Cardiac muscle cell (in vitro differentiated cells and primary cell): Measurements from ENCODE around the gene KIAA0825. TPM values are rescaled to one million over a fixed set of nuclear protein-coding genes. Genes with fewer than 3 reads are reported as not detected.

Experiments used
- DNase-seq, 2 donors: peaks; one replicate each; pipeline versions ENCODE4 v3.0.0 to v3.0.0-alpha.2; 2010 to 2017; ENCODE audit warnings: low read depth in 1 of 2, low spot score in 1 of 2
- H3K27ac ChIP-seq: fragments of 200-600 bp; sonication (generic); 2 replicates; pipeline ENCODE4 v1.5.1; 2016
- H3K27me3 ChIP-seq: fragments of 200-600 bp; sonication (generic); 2 replicates; pipeline ENCODE4 v1.6.0; 2016; ENCODE audit warnings: control low read depth
- H3K36me3 ChIP-seq: fragments of 200-600 bp; sonication (generic); 2 replicates; pipeline ENCODE4 v1.5.1; 2016; ENCODE audit warnings: control low read depth
- H3K4me1 ChIP-seq: fragments of 200-600 bp; sonication (generic); 2 replicates; pipeline ENCODE4 v1.8.1; 2017; ENCODE audit warnings: low read depth, mild to moderate bottlenecking, mixed run types
- H3K4me3 ChIP-seq: fragments of 200-600 bp; sonication (generic); 2 replicates; pipeline ENCODE4 v1.5.1; 2016; ENCODE audit warnings: mild to moderate bottlenecking
- H3K9me3 ChIP-seq: fragments of 200-600 bp; sonication (generic); 2 replicates; pipeline ENCODE4 v1.5.1; 2017; ENCODE audit warnings: low read depth, mild to moderate bottlenecking, control low read depth
- CTCF ChIP-seq: IDR thresholded peaks from 2 replicates; pipeline ENCODE4 v1.5.1; 2012; ENCODE audit warnings: low read depth, mild to moderate bottlenecking, low read length
- polyA plus RNA-seq: library from polyadenylated mRNA; unstranded; fragments of >200 nt; fragmentation: Nextera tagmentation; extraction: Ambion mirVana; gene quantifications from 2 replicates; pipeline ENCODE4 v1.2.1, GENCODE V29; 2016
- total RNA-seq: library from RNA; depleted of rRNA; stranded (reverse); fragments of >200 nt; gene quantifications from 2 replicates; pipeline ENCODE4 v1.2.3, GENCODE V29; 2016

The KIAA0825 gene
- total and polyA plus RNA-seq, 2 experiments from 2014 or later, result 1.5 to 2.1 TPM

- TF ChIP-seq CTCF, result no peak
- H3K4me3 ChIP-seq, result no peak overlapping the region
- no peak for DNase-seq
Measured at GRCh38 chr5:94429566-94429965, 188.8 kb downstream of the KIAA0825 start.

DNA sequence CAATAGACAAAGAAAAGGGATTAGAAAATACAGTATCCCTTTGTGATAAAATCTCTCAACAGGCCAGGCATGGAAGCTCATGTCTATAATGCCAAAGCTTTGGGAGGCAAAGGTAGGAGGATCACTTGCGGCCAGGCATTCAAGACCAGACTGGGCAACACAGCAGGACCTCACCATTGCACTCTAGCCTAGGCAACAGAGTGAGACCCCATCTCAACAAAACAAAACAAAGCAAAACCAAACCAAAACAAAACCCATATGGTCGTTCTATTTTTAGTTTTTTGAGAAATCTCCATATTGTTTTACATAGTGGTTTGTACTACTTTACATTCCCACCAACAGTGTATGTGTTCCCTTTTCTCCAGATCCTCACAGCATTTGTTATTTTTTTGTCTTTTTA, 193.0 kb downstream of the KIAA0825 start:
- Histone ChIP-seq H3K9me3 (no peaks in the 10 kb centered on the region), H3K4me1 (no peaks in the 10 kb centered on the region), H3K36me3 (no peaks in the 10 kb centered on the region), H3K4me3 (no peak overlapping the region), H3K27me3 (no peaks in the 10 kb centered on the region), H3K27ac (no peak overlapping the region)
- no peak for TF ChIP-seq CTCF
- no peak for DNase-seq

More at GRCh38 chr5:94429566-94429965, 188.8 kb downstream of the KIAA0825 start:
- H3K36me3 ChIP-seq, result no peaks in the 10 kb centered on the region
- no peaks in the 10 kb centered on the region for H3K4me1 ChIP-seq
- no peaks in the 10 kb centered on the region for H3K27me3 ChIP-seq
- no peak overlapping the region for H3K27ac ChIP-seq
- H3K9me3 ChIP-seq, result no peaks in the 10 kb centered on the region

DNA sequence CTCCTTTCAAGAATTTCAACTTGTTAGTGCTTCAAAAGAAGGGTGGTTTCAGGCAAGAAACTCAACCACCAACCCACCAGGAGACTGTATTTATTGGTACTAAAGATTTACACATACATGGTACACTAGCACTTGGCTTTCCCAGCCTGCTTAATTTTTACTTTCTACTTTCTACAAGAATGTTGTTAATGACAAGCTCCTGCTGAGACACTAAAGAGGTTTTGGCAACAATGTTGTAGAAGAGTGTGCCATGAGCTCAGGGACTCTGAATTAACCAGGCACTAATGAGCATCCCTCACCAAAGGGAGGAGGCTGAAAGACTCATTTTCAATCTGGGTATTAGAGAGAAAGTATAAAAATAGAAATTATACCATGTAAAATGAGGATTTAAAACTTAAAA, 195.0 kb downstream of the KIAA0825 start:
- Histone ChIP-seq H3K4me3 (no peak overlapping the region), H3K9me3 (no peaks in the 10 kb centered on the region), H3K27ac (no peak overlapping the region), H3K4me1 (no peaks in the 10 kb centered on the region), H3K27me3 (no peaks in the 10 kb centered on the region), H3K36me3 (no peaks in the 10 kb centered on the region)
- TF ChIP-seq CTCF, result no peak
- no peak for DNase-seq

GRCh38 chr5:94422812-94423211, 195.6 kb downstream of the KIAA0825 start:
- Histone ChIP-seq H3K4me3 (no peak overlapping the region), H3K36me3 (no peaks in the 10 kb centered on the region), H3K27me3 (no peaks in the 10 kb centered on the region), H3K27ac (no peak overlapping the region), H3K9me3 (no peaks in the 10 kb centered on the region), H3K4me1 (no peaks in the 10 kb centered on the region)
- DNase-seq, result peak in 1 of 2 donors; percentile 44
- no peak for TF ChIP-seq CTCF

- TF ChIP-seq CTCF, result no peak
- Histone ChIP-seq H3K4me1 (no peaks in the 10 kb centered on the region), H3K4me3 (no peak overlapping the region), H3K27ac (no peak overlapping the region), H3K9me3 (no peaks in the 10 kb centered on the region), H3K36me3 (no peaks in the 10 kb centered on the region), H3K27me3 (no peaks in the 10 kb centered on the region)
- no peak for DNase-seq
Measured at GRCh38 chr5:94420885-94421284, 197.5 kb downstream of the KIAA0825 start.

DNA sequence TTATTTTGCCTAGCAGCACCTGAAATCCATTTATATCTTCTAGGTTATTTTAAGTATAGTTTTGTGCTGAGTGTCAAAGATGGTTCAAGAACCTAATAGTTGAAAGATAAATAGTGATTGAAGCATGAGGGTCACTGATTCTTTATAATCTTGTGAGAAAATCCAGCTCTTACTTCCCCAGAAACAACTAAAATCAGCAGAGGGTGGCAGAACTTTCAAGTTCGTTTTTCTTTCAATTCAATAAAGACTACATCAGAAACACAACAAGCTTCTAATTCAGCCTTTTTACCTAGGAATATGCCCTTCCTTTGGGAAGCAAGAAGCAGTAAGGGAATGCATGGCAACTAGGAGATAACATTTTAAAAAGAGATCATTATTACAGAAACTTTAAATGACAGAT, 202.6 kb downstream of the KIAA0825 start:
- Histone ChIP-seq H3K4me3 (no peak overlapping the region), H3K9me3 (no peaks in the 10 kb centered on the region), H3K27me3 (no peaks in the 10 kb centered on the region), H3K27ac (no peak overlapping the region), H3K4me1 (no peaks in the 10 kb centered on the region), H3K36me3 (no peaks in the 10 kb centered on the region)
- TF ChIP-seq CTCF, result no peak
- no peak for DNase-seq
